ENCODE data around the gene SMYD3.

GRCh38 chr1:246544001-246544400, 36.9 kb upstream of the SMYD3 start:
- TF ChIP-seq CTCF (IDR thresholded peaks at IDR 0.05) (no peak), POLR2A (IDR thresholded peaks at IDR 0.05) (no peak)

Data from adrenal gland (tissue), 5 donors.